Nephron (organoid): ENCODE results near the gene RAB31.
A peak's percentile ranks its signal among the peaks of the same experiment; 100 is the strongest.

Source experiments
- H3K27ac Mint-ChIP-seq, 3 experiments: 2 replicates each; pipeline ENCODE4 v1.8.0; 2020; ENCODE audit warnings: mixed read lengths in 3 of 3, mild to moderate bottlenecking in 2 of 3, moderate library complexity in 1 of 3
- H3K27me3 Mint-ChIP-seq: 2 replicates; pipeline ENCODE4 v1.8.0; 2021; ENCODE audit warnings: low read depth, mild to moderate bottlenecking, moderate library complexity, mixed read lengths
- H3K36me3 Mint-ChIP-seq: 2 replicates; pipeline ENCODE4 v1.8.0; 2020; ENCODE audit warnings: low read depth, mixed read lengths
- H3K4me1 Mint-ChIP-seq: 2 replicates; pipeline ENCODE4 v1.8.0; 2020; ENCODE audit warnings: mixed read lengths
- H3K4me3 Mint-ChIP-seq, 3 experiments: 2 replicates each; pipeline ENCODE4 v1.8.0; 2020; ENCODE audit warnings: mild to moderate bottlenecking in 3 of 3, mixed read lengths in 3 of 3, moderate library complexity in 2 of 3
- H3K9me3 Mint-ChIP-seq: 2 replicates; pipeline ENCODE4 v1.8.0; 2020; ENCODE audit warnings: mixed read lengths
- TF ChIP-seq, protein P1 (sequence below), 3 experiments: fragments of 200-600 bp; sonication (generic); IDR thresholded peaks; one replicate each; pipeline ENCODE4 v1.5.0; 2021; ENCODE audit warnings: antibody characterized with exemption in 3 of 3; ENCODE audit not compliant: unreplicated experiment in 3 of 3

RAB31 gene

DNA sequence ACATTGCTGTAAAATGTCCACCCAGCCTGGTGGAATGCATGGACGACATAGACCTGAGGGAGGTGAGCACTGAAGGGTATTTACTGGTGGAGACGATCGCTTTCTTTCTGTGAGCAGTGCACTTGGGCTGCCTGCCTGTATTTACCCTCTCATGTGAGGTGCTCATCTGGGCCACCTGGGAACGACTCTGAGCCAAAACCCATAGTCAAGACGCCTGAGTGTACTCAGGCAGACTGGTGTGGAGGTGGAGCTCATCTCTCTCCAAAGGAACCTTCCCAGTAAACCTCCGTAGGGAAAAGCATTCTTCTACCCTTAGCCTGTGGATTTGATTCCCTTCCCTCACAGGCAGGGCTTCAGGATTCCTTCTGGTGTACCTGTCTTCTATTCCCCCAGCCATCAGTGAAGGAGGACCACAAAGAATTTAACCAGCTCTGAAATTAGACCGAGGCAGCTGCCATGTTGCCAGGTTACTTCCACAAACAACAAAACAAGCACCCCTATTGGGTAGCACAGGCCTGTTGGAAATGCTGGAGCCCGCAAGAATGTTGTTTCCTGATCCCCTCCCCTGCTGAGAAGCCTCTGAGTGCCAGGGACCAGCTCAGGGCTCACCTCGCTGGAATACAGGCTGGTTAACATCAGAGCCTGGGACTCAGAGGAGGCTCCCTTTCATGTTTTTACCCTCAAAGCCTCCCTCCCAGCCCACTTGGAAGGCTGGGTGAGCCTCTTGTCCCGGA is 130.2 kb downstream of the RAB31 start:
- H3K27ac Mint-ChIP-seq: peak overlapping the region; percentile 0 to 15 (median 8)
- H3K4me1 Mint-ChIP-seq: peaks cover 51% of the 10 kb centered on the region
- peaks cover 3% of the 10 kb centered on the region for H3K27me3 Mint-ChIP-seq
- H3K36me3 Mint-ChIP-seq: peaks cover 4% of the 10 kb centered on the region
- H3K4me3 Mint-ChIP-seq: no peak overlapping the region
- H3K9me3 Mint-ChIP-seq: no peaks in the 10 kb centered on the region
- TF ChIP-seq, protein P1, sequence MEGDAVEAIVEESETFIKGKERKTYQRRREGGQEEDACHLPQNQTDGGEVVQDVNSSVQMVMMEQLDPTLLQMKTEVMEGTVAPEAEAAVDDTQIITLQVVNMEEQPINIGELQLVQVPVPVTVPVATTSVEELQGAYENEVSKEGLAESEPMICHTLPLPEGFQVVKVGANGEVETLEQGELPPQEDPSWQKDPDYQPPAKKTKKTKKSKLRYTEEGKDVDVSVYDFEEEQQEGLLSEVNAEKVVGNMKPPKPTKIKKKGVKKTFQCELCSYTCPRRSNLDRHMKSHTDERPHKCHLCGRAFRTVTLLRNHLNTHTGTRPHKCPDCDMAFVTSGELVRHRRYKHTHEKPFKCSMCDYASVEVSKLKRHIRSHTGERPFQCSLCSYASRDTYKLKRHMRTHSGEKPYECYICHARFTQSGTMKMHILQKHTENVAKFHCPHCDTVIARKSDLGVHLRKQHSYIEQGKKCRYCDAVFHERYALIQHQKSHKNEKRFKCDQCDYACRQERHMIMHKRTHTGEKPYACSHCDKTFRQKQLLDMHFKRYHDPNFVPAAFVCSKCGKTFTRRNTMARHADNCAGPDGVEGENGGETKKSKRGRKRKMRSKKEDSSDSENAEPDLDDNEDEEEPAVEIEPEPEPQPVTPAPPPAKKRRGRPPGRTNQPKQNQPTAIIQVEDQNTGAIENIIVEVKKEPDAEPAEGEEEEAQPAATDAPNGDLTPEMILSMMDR (IDR thresholded peaks at IDR 0.05; ENCODE audit: unreplicated experiment in 3 of 3): no peak

DNA sequence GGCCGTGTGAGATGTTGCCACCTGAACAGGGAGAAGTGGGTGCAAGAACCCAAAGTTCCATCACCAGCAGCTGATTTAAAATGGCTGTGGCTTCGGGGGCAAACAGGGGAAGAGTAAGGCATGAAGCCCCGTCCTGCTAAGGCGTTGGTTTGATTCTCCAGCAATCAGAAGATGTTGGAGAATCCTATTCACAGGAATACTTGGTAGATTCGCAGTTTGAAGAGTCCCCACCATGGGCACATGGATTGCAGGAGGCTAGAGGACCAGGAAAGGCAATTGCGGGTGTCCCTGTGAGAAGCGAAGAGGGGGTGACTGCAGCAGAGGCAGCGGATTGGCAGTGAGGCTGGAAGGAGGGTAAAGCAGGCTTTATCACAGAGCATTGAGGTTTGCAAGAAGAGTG is 131.1 kb downstream of the RAB31 start:
- Mint-ChIP-seq H3K9me3 (no peaks in the 10 kb centered on the region), H3K27me3 (peaks cover 3% of the 10 kb centered on the region)

DNA sequence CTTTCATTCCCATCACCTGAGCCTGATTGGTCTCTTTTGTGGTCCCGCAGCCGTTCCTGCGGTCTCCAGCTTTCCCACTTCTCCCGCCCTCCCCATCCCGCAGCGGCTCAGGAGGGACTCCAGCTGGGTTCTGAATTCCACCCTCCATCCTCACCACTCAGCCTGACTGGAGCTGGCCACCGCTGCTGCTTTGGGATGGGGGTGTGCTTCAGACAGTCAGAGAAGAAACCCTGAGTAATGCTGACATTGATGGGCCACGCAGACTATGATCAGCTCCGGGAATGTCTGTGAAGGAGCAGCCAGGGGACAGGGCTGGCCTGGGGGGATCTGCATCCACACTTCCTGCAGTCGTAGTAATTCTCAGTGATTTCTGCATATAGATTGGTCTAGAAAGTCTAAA is 131.8 kb downstream of the RAB31 start:
- TF ChIP-seq, protein P1 (IDR thresholded peaks at IDR 0.05; ENCODE audit: unreplicated experiment in 3 of 3): no peak
- peaks cover 7% of the 10 kb centered on the region for H3K36me3 Mint-ChIP-seq
- no peak overlapping the region for H3K4me3 Mint-ChIP-seq
- no peak overlapping the region for H3K27ac Mint-ChIP-seq
- peaks cover 3% of the 10 kb centered on the region for H3K27me3 Mint-ChIP-seq
- H3K4me1 Mint-ChIP-seq: peaks cover 52% of the 10 kb centered on the region
- no peaks in the 10 kb centered on the region for H3K9me3 Mint-ChIP-seq

More for the DNA sequence above, 131.1 kb downstream of the RAB31 start:
- Mint-ChIP-seq H3K27ac (no peak overlapping the region), H3K4me1 (peaks cover 52% of the 10 kb centered on the region), H3K4me3 (no peak overlapping the region), H3K36me3 (peaks cover 7% of the 10 kb centered on the region)
- TF ChIP-seq, protein P1 (IDR thresholded peaks at IDR 0.05; ENCODE audit: unreplicated experiment in 3 of 3): no peak

DNA sequence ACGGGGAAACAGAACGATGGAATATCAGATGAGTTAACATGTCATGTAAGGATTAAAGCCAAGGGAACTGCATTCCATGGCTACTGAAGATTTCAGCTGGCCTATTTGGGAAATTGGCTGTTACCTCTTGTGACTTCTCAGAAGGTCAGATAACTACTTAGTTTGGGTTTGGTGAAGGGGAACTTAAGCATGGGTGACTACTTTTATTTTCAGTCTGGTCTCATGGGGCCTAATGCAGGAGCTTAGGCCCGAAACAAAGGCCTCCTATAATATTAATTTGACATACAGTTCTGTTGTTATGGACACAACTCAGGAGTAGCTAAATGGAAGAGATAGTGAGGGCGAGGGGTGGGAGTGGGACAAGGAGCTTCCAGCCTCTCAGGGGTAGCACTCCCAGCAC is 133.7 kb downstream of the RAB31 start:
- H3K4me3 Mint-ChIP-seq: no peak overlapping the region
- peaks cover 3% of the 10 kb centered on the region for H3K27me3 Mint-ChIP-seq
- H3K36me3 Mint-ChIP-seq: peaks cover 7% of the 10 kb centered on the region
- TF ChIP-seq, protein P1 (IDR thresholded peaks at IDR 0.05; ENCODE audit: unreplicated experiment in 3 of 3): no peak
- no peaks in the 10 kb centered on the region for H3K9me3 Mint-ChIP-seq
- H3K4me1 Mint-ChIP-seq: peaks cover 41% of the 10 kb centered on the region
- peak overlapping the region in 1 of 3 experiments; percentile 13 for H3K27ac Mint-ChIP-seq

DNA sequence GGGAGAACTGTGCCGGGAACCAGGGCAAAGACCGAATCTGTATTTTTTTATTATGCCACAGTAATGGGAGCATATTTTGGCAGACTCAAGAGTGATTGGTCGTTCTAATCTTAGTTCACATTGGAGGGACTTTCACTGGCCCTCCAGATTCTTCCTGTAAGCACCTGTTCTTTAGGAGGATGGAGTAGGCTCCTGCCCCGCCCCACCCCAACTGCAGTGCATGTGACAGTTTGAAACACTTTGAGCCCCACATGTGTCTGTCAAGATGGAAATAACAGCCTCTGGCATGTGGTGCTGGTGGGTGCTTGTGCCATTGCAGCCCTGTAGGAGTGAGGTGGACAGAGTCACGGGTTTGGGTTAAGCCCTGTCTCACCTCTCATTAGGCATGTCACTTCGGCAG is 134.3 kb downstream of the RAB31 start:
- H3K27me3 Mint-ChIP-seq: peaks cover 3% of the 10 kb centered on the region
- peaks cover 43% of the 10 kb centered on the region for H3K4me1 Mint-ChIP-seq
- H3K4me3 Mint-ChIP-seq: no peak overlapping the region
- peaks cover 3% of the 10 kb centered on the region for H3K36me3 Mint-ChIP-seq
- TF ChIP-seq, protein P1 (IDR thresholded peaks at IDR 0.05; ENCODE audit: unreplicated experiment in 3 of 3): no peak
- no peaks in the 10 kb centered on the region for H3K9me3 Mint-ChIP-seq
- H3K27ac Mint-ChIP-seq: no peak overlapping the region

DNA sequence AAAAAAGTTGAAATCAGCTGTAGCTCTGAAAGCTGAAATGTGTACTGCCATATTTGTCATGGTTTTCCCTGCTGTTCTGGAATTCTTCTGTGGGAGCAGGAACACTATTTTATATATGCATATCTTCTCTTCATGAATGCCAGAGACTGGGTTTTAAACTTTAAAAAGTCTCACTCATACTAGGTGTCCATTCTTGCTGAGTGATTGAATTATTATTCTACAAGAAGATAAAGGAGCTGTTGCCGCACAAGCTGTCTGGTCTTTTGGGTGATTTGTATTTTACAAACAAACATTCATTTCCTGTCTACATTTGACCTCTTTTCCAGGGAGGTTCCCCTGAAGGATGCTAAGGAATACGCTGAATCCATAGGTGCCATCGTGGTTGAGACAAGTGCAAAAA is 137.2 kb downstream of the RAB31 start:
- TF ChIP-seq, protein P1 (IDR thresholded peaks at IDR 0.05; ENCODE audit: unreplicated experiment in 3 of 3): no peak
- Mint-ChIP-seq H3K4me1 (peaks cover 43% of the 10 kb centered on the region), H3K27me3 (peaks cover 3% of the 10 kb centered on the region), H3K4me3 (no peak overlapping the region), H3K36me3 (peaks cover 7% of the 10 kb centered on the region), H3K27ac (no peak overlapping the region), H3K9me3 (no peaks in the 10 kb centered on the region)
